Neuronal stem cell (in vitro differentiated cells): Measurements from ENCODE around the gene KIF21B.
A peak's percentile ranks its signal among the peaks of the same experiment; 100 is the strongest.

Experiments used
- DNase-seq: peaks from one replicate; pipeline ENCODE4 v3.0.0-alpha.2; 2013; ENCODE audit warnings: low spot score
- H2AFZ ChIP-seq: one replicate; pipeline ENCODE4 v1.6.1; 2013; ENCODE audit warnings: mild to moderate bottlenecking, low read length, inconsistent platforms
- H2AK5ac ChIP-seq: 2 replicates; pipeline ENCODE4 v1.6.1; 2013; ENCODE audit warnings: low read depth, mild to moderate bottlenecking, inconsistent platforms, low read length, moderate library complexity, mixed read lengths
- H2BK120ac ChIP-seq: 2 replicates; pipeline ENCODE4 v1.6.1; 2013; ENCODE audit warnings: low read depth, mild to moderate bottlenecking, inconsistent platforms, low read length, moderate library complexity, mixed read lengths
- H2BK12ac ChIP-seq: one replicate; pipeline ENCODE4 v1.6.1; 2013; ENCODE audit warnings: low read length, inconsistent platforms
- H2BK15ac ChIP-seq: 2 replicates; pipeline ENCODE4 v1.6.1; 2013; ENCODE audit warnings: mild to moderate bottlenecking, low read length, inconsistent platforms, mixed read lengths
- H2BK5ac ChIP-seq: one replicate; pipeline ENCODE4 v1.6.1; 2013; ENCODE audit warnings: inconsistent platforms, mild to moderate bottlenecking, low read length, moderate library complexity
- H3K14ac ChIP-seq: one replicate; pipeline ENCODE4 v1.6.1; 2013; ENCODE audit warnings: low read length, inconsistent platforms
- H3K18ac ChIP-seq: 2 replicates; pipeline ENCODE4 v1.6.1; 2013; ENCODE audit warnings: low read length, inconsistent platforms
- H3K23ac ChIP-seq: 2 replicates; pipeline ENCODE4 v1.6.1; 2013; ENCODE audit warnings: low read depth, mild to moderate bottlenecking, mixed read lengths, low read length, inconsistent platforms; ENCODE audit not compliant: poor library complexity
- H3K27ac ChIP-seq: replicated peaks from 3 replicates; pipeline ENCODE4 v1.5.1; 2013; ENCODE audit warnings: low read length, inconsistent platforms
- H3K27me3 ChIP-seq, 3 experiments: 2 replicates each; pipeline ENCODE4 v1.6.1; 2013; ENCODE audit warnings: low read length in 3 of 3, mild to moderate bottlenecking in 2 of 3, inconsistent platforms in 1 of 3, low read depth in 1 of 3, mixed read lengths in 1 of 3, moderate library complexity in 1 of 3; ENCODE audit not compliant: control insufficient read depth in 3 of 3, insufficient read depth in 3 of 3
- H3K36me3 ChIP-seq, 2 donors: replicated peaks in 1 of 2; 2 replicates each; pipeline ENCODE4 v1.6.1; 2013; ENCODE audit warnings: low read length in 2 of 2; ENCODE audit not compliant: control insufficient read depth in 2 of 2, insufficient read depth in 2 of 2
- H3K4ac ChIP-seq: 2 replicates; pipeline ENCODE4 v1.6.1; 2013; ENCODE audit warnings: inconsistent platforms, mild to moderate bottlenecking, low read length, moderate library complexity
- H3K4me1 ChIP-seq, 2 donors: 1 replicate in 1 of 2; 2 replicates in 1 of 2; pipeline ENCODE4 v1.6.1; 2013; ENCODE audit warnings: low read length in 2 of 2, low read depth in 1 of 2; ENCODE audit not compliant: control insufficient read depth in 2 of 2, insufficient read depth in 1 of 2
- H3K4me2 ChIP-seq: one replicate; pipeline ENCODE4 v1.6.1; 2013; ENCODE audit warnings: mild to moderate bottlenecking, low read length, inconsistent platforms; ENCODE audit not compliant: insufficient read depth, poor library complexity, severe bottlenecking
- H3K4me3 ChIP-seq, 2 donors: 2 replicates each; pipeline ENCODE4 v1.5.1; 2013; ENCODE audit warnings: low read length in 2 of 2, mild to moderate bottlenecking in 2 of 2, inconsistent platforms in 1 of 2, moderate library complexity in 1 of 2
- H3K79me1 ChIP-seq: one replicate; pipeline ENCODE4 v1.6.1; 2013; ENCODE audit warnings: low read depth, mild to moderate bottlenecking, inconsistent platforms, low read length, moderate library complexity
- H3K9ac ChIP-seq: one replicate; pipeline ENCODE4 v1.6.1; 2013; ENCODE audit warnings: mild to moderate bottlenecking, low read depth, low read length, inconsistent platforms; ENCODE audit not compliant: poor library complexity
- H3K9me3 ChIP-seq, 2 donors: replicated peaks in 1 of 2; 2 replicates each; pipeline versions ENCODE3 to v1.6.1; 2013; ENCODE audit warnings: low read length in 2 of 2, mild to moderate bottlenecking in 2 of 2, inconsistent platforms in 1 of 2, low read depth in 1 of 2, mixed read lengths in 1 of 2, moderate library complexity in 1 of 2; ENCODE audit not compliant: control insufficient read depth in 2 of 2, insufficient read depth in 1 of 2
- H4K8ac ChIP-seq: one replicate; pipeline ENCODE4 v1.6.1; 2013; ENCODE audit warnings: low read depth, mild to moderate bottlenecking, inconsistent platforms, low read length, moderate library complexity
- H4K91ac ChIP-seq: one replicate; pipeline ENCODE4 v1.6.1; 2013; ENCODE audit warnings: low read length, low read depth, mild to moderate bottlenecking, inconsistent platforms; ENCODE audit not compliant: poor library complexity
- WGBS, 2 donors: extraction: QIAGEN DNeasy Blood & Tissue Kit; methylation state at CpG; one replicate each; pipeline ENCODE4 v1.1.7; 2013; ENCODE audit warnings: missing lambda C conversion rate in 2 of 2, mixed read lengths in 1 of 2; ENCODE audit not compliant: insufficient read length in 2 of 2, insufficient replicate concordance in 1 of 2; ENCODE audit errors: extremely low coverage in 2 of 2; 5-methylcytosine and 5-hydroxymethylcytosine counted together

Gene KIF21B

GRCh38 chr1:201026234-201026633 lies 2.7 kb upstream of the KIF21B start:
- H2AFZ ChIP-seq, result no peak overlapping the region
- peaks cover 23 to 31% of the 10 kb centered on the region in 2 donors for H3K4me1 ChIP-seq
- H3K18ac ChIP-seq, result no peak overlapping the region
- no peak overlapping the region for H3K14ac ChIP-seq
- H3K27ac ChIP-seq, result no peak overlapping the region
- no peak overlapping the region for H3K23ac ChIP-seq
- H3K4ac ChIP-seq, result no peak overlapping the region
- WGBS, 2 donors, result no CpG with 5 or more reads among the region's 3 CpGs
- H4K8ac ChIP-seq, result no peak overlapping the region
- H3K79me1 ChIP-seq, result no peaks in the 10 kb centered on the region
- DNase-seq, result no peak
- H3K4me2 ChIP-seq, result no peak overlapping the region
- no peak overlapping the region for H2AK5ac ChIP-seq
- H3K27me3 ChIP-seq, result peaks cover 0 to 6% (median 0%) of the 10 kb centered on the region in 3 experiments
- H2BK15ac ChIP-seq, result no peak overlapping the region
- H2BK5ac ChIP-seq, result no peak overlapping the region
- no peak overlapping the region for H3K4me3 ChIP-seq
- no peak overlapping the region for H3K9ac ChIP-seq
- H3K36me3 ChIP-seq, result no peaks in the 10 kb centered on the region
- H4K91ac ChIP-seq, result no peak overlapping the region
- no peak overlapping the region for H2BK120ac ChIP-seq
- no peak overlapping the region for H2BK12ac ChIP-seq
- H3K9me3 ChIP-seq, result no peaks in the 10 kb centered on the region

GRCh38 chr1:201025571-201026002 lies 2.1 kb upstream of the KIF21B start:
- H2AFZ ChIP-seq, result no peak overlapping the region
- H2AK5ac ChIP-seq, result no peak overlapping the region
- no peak overlapping the region for H3K27ac ChIP-seq
- no peak overlapping the region for H2BK5ac ChIP-seq
- H3K23ac ChIP-seq, result no peak overlapping the region
- no peaks in the 10 kb centered on the region for H3K36me3 ChIP-seq
- H2BK15ac ChIP-seq, result no peak overlapping the region
- no peak overlapping the region for H3K4me3 ChIP-seq
- H3K27me3 ChIP-seq, result peaks cover 0 to 6% (median 0%) of the 10 kb centered on the region in 3 experiments
- peaks cover 26 to 37% of the 10 kb centered on the region in 2 donors for H3K4me1 ChIP-seq
- H3K9ac ChIP-seq, result no peak overlapping the region
- H3K79me1 ChIP-seq, result no peaks in the 10 kb centered on the region
- no peak for DNase-seq
- no peak overlapping the region for H2BK120ac ChIP-seq
- H2BK12ac ChIP-seq, result no peak overlapping the region
- no CpG with 5 or more reads among the region's 7 CpGs for WGBS, 2 donors
- H3K4ac ChIP-seq, result no peak overlapping the region
- no peak overlapping the region for H4K8ac ChIP-seq
- H3K14ac ChIP-seq, result no peak overlapping the region
- no peak overlapping the region for H4K91ac ChIP-seq
- H3K18ac ChIP-seq, result no peak overlapping the region
- H3K4me2 ChIP-seq, result no peak overlapping the region
- no peaks in the 10 kb centered on the region for H3K9me3 ChIP-seq

GRCh38 chr1:201024625-201024998 lies 1.1 kb upstream of the KIF21B start:
- no peaks in the 10 kb centered on the region for H3K9me3 ChIP-seq
- no peak overlapping the region for H4K91ac ChIP-seq
- no peak overlapping the region for H3K4ac ChIP-seq
- no peak overlapping the region for H2AFZ ChIP-seq
- WGBS, 2 donors, result no CpG with 5 or more reads among the region's 2 CpGs
- H3K14ac ChIP-seq, result no peak overlapping the region
- no peak overlapping the region for H2BK5ac ChIP-seq
- H3K9ac ChIP-seq, result no peak overlapping the region
- H3K27me3 ChIP-seq, result peaks cover 0 to 6% (median 0%) of the 10 kb centered on the region in 3 experiments
- H2BK15ac ChIP-seq, result no peak overlapping the region
- no peak overlapping the region for H2BK120ac ChIP-seq
- peak overlapping the region in 1 of 2 donors; percentile 46 for H3K4me3 ChIP-seq
- no peak overlapping the region for H3K23ac ChIP-seq
- no peak overlapping the region for H3K4me2 ChIP-seq
- H3K79me1 ChIP-seq, result no peaks in the 10 kb centered on the region
- DNase-seq, result no peak
- peaks cover 30 to 39% of the 10 kb centered on the region in 2 donors for H3K4me1 ChIP-seq
- H4K8ac ChIP-seq, result no peak overlapping the region
- H2AK5ac ChIP-seq, result peak overlapping the region; percentile 12
- no peak overlapping the region for H3K27ac ChIP-seq
- no peak overlapping the region for H2BK12ac ChIP-seq
- H3K36me3 ChIP-seq, result no peaks in the 10 kb centered on the region
- no peak overlapping the region for H3K18ac ChIP-seq

GRCh38 chr1:201023920-201024624 lies 558 bp upstream of the KIF21B start:
- H3K23ac ChIP-seq, result no peak overlapping the region
- no peak overlapping the region for H2BK5ac ChIP-seq
- H2AFZ ChIP-seq, result peak overlapping the region; percentile 69
- H2BK120ac ChIP-seq, result no peak overlapping the region
- peak overlapping the region; percentile 51 for H3K4me2 ChIP-seq
- no peaks in the 10 kb centered on the region for H3K9me3 ChIP-seq
- no peaks in the 10 kb centered on the region for H3K79me1 ChIP-seq
- no peak overlapping the region for H4K91ac ChIP-seq
- H3K14ac ChIP-seq, result no peak overlapping the region
- peaks cover 30 to 39% of the 10 kb centered on the region in 2 donors for H3K4me1 ChIP-seq
- WGBS, 2 donors, result no CpG with 5 or more reads among the region's 17 CpGs
- H3K27ac ChIP-seq, result no peak overlapping the region
- H2BK15ac ChIP-seq, result no peak overlapping the region
- no peak overlapping the region for H3K9ac ChIP-seq
- no peak overlapping the region for H2BK12ac ChIP-seq
- peaks cover 0 to 6% (median 0%) of the 10 kb centered on the region in 3 experiments for H3K27me3 ChIP-seq
- H2AK5ac ChIP-seq, result peak overlapping the region; percentile 6
- H3K4me3 ChIP-seq, result peak overlapping the region; percentile 46 to 71
- no peak overlapping the region for H3K18ac ChIP-seq
- no peak overlapping the region for H3K4ac ChIP-seq
- no peak overlapping the region for H4K8ac ChIP-seq
- no peak for DNase-seq
- H3K36me3 ChIP-seq, result no peaks in the 10 kb centered on the region
